HepG2 (cell line): ENCODE results near the gene CD6. TPM values are rescaled to one million over a fixed set of nuclear protein-coding genes. Genes with fewer than 3 reads are reported as not detected.

Experiments
- ATAC-seq: fragments of 200-7000 bp; cut with Tn5 transposase; 3 replicates; pipeline ENCODE4 v1.9.1; 2020; ENCODE audit warnings: mild to moderate bottlenecking, moderate library complexity
- BruUV-seq: library from RNA; stranded (reverse); fragments of 400-500 nt; replicated peaks from 2 replicates; lab custom pipeline; 2021; lab: Mats Ljungman, UMichigan
- CTCF ChIA-PET: fragments of 300-600 bp; formaldehyde crosslinking; extraction: SDS; loops from one replicate; lab custom pipeline; 2021; ENCODE audit warnings: low total read pairs, inconsistent platforms, low intra/inter-chr PET ratio; lab: Yijun Ruan, JAX
- POLR2A ChIA-PET: fragments of 350-600 bp; sonication (Branson Sonifier 250); formaldehyde crosslinking; loops from one replicate; lab custom pipeline; 2020; ENCODE audit warnings: antibody characterized with exemption, inconsistent platforms; lab: Yijun Ruan, JAX
- DNase-seq: peaks from one replicate; pipeline ENCODE4 v3.0.0-alpha.2; 2015; ENCODE audit warnings: low spot score
- FAIRE-seq: peaks from 3 replicates; lab custom pipeline; 2011; peaks lifted over from hg19 to GRCh38; lab: Jason Lieb, UNC
- H2AFZ ChIP-seq: one replicate; pipeline ENCODE4 v1.6.1; 2011; ENCODE audit warnings: low read length, inconsistent platforms
- H3K27ac ChIP-seq: fragments of 300-600 bp; 3 replicates; pipeline ENCODE4 v1.8.0; 2011; ENCODE audit warnings: mixed run types, mild to moderate bottlenecking, mixed read lengths, low read length, inconsistent platforms; ENCODE audit not compliant: insufficient read depth; ENCODE audit errors: extremely low read length
- H3K27me3 ChIP-seq, 2 experiments: fragments of 200-600 bp in 1 of 2; 2 replicates in 1 of 2; 3 replicates in 1 of 2; pipeline versions ENCODE4 v1.6.0 to v1.8.0; 2011; ENCODE audit warnings: low read length in 2 of 2, mild to moderate bottlenecking in 2 of 2, moderate library complexity in 2 of 2, inconsistent platforms in 1 of 2; ENCODE audit not compliant: insufficient read depth in 2 of 2, control insufficient read depth in 1 of 2
- H3K36me3 ChIP-seq, 2 experiments: fragments of 200-600 bp in 1 of 2; replicated peaks in 1 of 2; 2 replicates in 1 of 2; 3 replicates in 1 of 2; pipeline versions ENCODE4 v1.5.1 to v1.8.0; 2011; ENCODE audit warnings: low read length in 2 of 2, inconsistent platforms in 1 of 2; ENCODE audit not compliant: insufficient read depth in 2 of 2, control insufficient read depth in 1 of 2
- H3K4me1 ChIP-seq: 2 replicates; pipeline ENCODE4 v1.5.1; 2012; ENCODE audit warnings: low read length, inconsistent platforms; ENCODE audit not compliant: insufficient read depth
- H3K4me2 ChIP-seq: 2 replicates; pipeline ENCODE4 v1.6.0; 2011; ENCODE audit warnings: low read depth, low read length, inconsistent platforms
- H3K4me3 ChIP-seq, 3 experiments: fragments of 200-600 bp in 1 of 3; sonication (generic), shearing (Covaris generic) in 1 of 3; replicated peaks in 1 of 3; 2 replicates each; pipeline ENCODE4 v1.5.1; 2011 to 2016; ENCODE audit warnings: low read length in 3 of 3, inconsistent platforms in 2 of 3, low read depth in 2 of 3, mild to moderate bottlenecking in 2 of 3, control low read depth in 1 of 3, mixed read lengths in 1 of 3; ENCODE audit not compliant: insufficient read depth in 1 of 3
- H3K79me2 ChIP-seq: one replicate; pipeline ENCODE4 v1.6.1; 2011; ENCODE audit warnings: low read length, inconsistent platforms; ENCODE audit not compliant: insufficient read depth
- H3K9ac ChIP-seq: 2 replicates; pipeline ENCODE4 v1.6.0; 2011; ENCODE audit warnings: mild to moderate bottlenecking, low read depth, low read length, inconsistent platforms; ENCODE audit not compliant: insufficient read depth
- H3K9me3 ChIP-seq: 2 replicates; pipeline ENCODE4 v1.5.1; 2012; ENCODE audit warnings: mild to moderate bottlenecking, low read length
- H4K20me1 ChIP-seq: 2 replicates; pipeline ENCODE4 v1.6.0; 2011; ENCODE audit warnings: inconsistent platforms, mild to moderate bottlenecking, low read length, moderate library complexity; ENCODE audit not compliant: insufficient read depth
- FOXK1 ChIP-seq: sonication (generic); formaldehyde crosslinking; IDR thresholded peaks from 2 replicates; pipeline ENCODE4 v1.4.0; 2020; ENCODE audit warnings: low read depth, missing genetic modification reagents, borderline replicate concordance
- GPN1 ChIP-seq: sonication (generic); formaldehyde crosslinking; IDR thresholded peaks from 2 replicates; pipeline ENCODE4 v1.5.1; 2020; ENCODE audit warnings: missing genetic modification reagents, borderline replicate concordance
- KDM1A ChIP-seq: IDR thresholded peaks from 2 replicates; pipeline ENCODE4 v1.6.1; 2016; ENCODE audit warnings: missing compliant biosample characterization
- MED8 ChIP-seq: sonication (generic); formaldehyde crosslinking; IDR thresholded peaks from 2 replicates; pipeline ENCODE4 v1.8.1; 2023; ENCODE audit warnings: mild to moderate bottlenecking, missing genetic modification reagents; ENCODE audit not compliant: insufficient replicate concordance
- MYC ChIP-seq: sonication (generic); formaldehyde crosslinking; IDR thresholded peaks from 2 replicates; pipeline ENCODE4 v1.9.0; 2021; ENCODE audit warnings: missing genetic modification reagents, borderline replicate concordance
- PITX1 ChIP-seq: sonication (generic); formaldehyde crosslinking; IDR thresholded peaks from 2 replicates; pipeline ENCODE4 v1.5.1; 2020; ENCODE audit warnings: mild to moderate bottlenecking, missing genetic modification reagents
- RBAK ChIP-seq: sonication (generic); formaldehyde crosslinking; IDR thresholded peaks from 2 replicates; pipeline ENCODE4 v1.5.1; 2020; ENCODE audit warnings: mild to moderate bottlenecking, missing genetic modification reagents
- TOE1 ChIP-seq: sonication (generic); formaldehyde crosslinking; IDR thresholded peaks from 2 replicates; pipeline ENCODE4 v1.4.0; 2020; ENCODE audit warnings: mild to moderate bottlenecking, missing genetic modification reagents
- ZBTB21 ChIP-seq: sonication (generic); formaldehyde crosslinking; IDR thresholded peaks from 2 replicates; pipeline ENCODE4 v1.4.0; 2020; ENCODE audit warnings: missing genetic modification reagents
- WGBS: methylation state at CpG from one replicate; pipeline ENCODE4 v1.1.6; 2017; ENCODE audit warnings: low lambda C conversion rate; 5-methylcytosine and 5-hydroxymethylcytosine counted together
- in situ Hi-C: cut with HindIII; loops from 2 replicates; pipeline ENCODE4 v1.10.0; 2017; ENCODE audit warnings: low pct_unique_long_range_greater_than_20kb; ENCODE audit not compliant: extremely low pct_ligation_motif_present
- intact Hi-C: fragments of 100-400 bp; cut with micrococcal nuclease; formaldehyde crosslinking; loops from one replicate; pipeline ENCODE4 v1.10.0; 2022; ENCODE audit not compliant: unreplicated experiment
- polyA plus RNA-seq, 8 experiments: library from polyadenylated mRNA; depleted of rRNA in 3 of 8; stranded (reverse) in 7 of 8; unstranded in 1 of 8; fragments of >200 nt; fragmentation: Illumina TruSeq in 4 of 8; extraction: Trizol in 4 of 8; gene quantifications; 2 replicates each; pipeline versions ENCODE4 v1.2.1 to v1.2.3, GENCODE V29; 2011 to 2016; ENCODE audit warnings: low read depth in 4 of 8, missing spikeins in 1 of 8, mixed read lengths in 1 of 8; ENCODE audit not compliant: insufficient read depth in 1 of 8
- total RNA-seq, 5 experiments: library from RNA; depleted of rRNA; stranded (reverse); fragments of >200 nt; fragmentation: Illumina TruSeq; extraction: Trizol; gene quantifications; 2 replicates each; pipeline ENCODE4 v1.2.3, GENCODE V29; 2016; ENCODE audit warnings: low read depth in 1 of 5

Gene CD6
- total and polyA plus RNA-seq, 2 of the 13 experiments (the other 11 are each of a cell fraction or from before 2014, with no cell fraction given), result not detected

GRCh38 chr11:60934790-60935605 lies 36.5 kb upstream of the CD6 start:
- H3K27me3 ChIP-seq, result no peaks in the 10 kb centered on the region; a peak in 1 of 5 replicates
- H4K20me1 ChIP-seq, result no peaks in the 10 kb centered on the region
- in situ Hi-C loops (no loop called here), intact Hi-C loops (no loop called here)
- H3K4me1 ChIP-seq, result peaks cover under 1% of the 10 kb centered on the region
- ATAC-seq (no peak), DNase-seq (no peak), FAIRE-seq (no peak)
- WGBS, result 82% methylated on average over 12 of the region's 21 CpGs
- ChIA-PET POLR2A (no interaction called here), CTCF (no interaction called here)
- no peak overlapping the region for H3K27ac ChIP-seq
- H2AFZ ChIP-seq, result no peak overlapping the region
- peaks cover 2 to 3% of the 10 kb centered on the region in 2 experiments; a peak in 3 of 5 replicates for H3K36me3 ChIP-seq
- H3K79me2 ChIP-seq, result no peaks in the 10 kb centered on the region
- H3K9ac ChIP-seq, result no peak overlapping the region
- no peak overlapping the region for H3K4me2 ChIP-seq
- H3K4me3 ChIP-seq, result no peak overlapping the region
- no peaks in the 10 kb centered on the region for H3K9me3 ChIP-seq
- TF ChIP-seq FOXK1 (CRISPR knock-in tag) (no peak), TOE1 (CRISPR knock-in tag) (no peak), RBAK (CRISPR knock-in tag) (no peak), PITX1 (no peak), ZBTB21 (CRISPR knock-in tag) (no peak), MED8 (CRISPR knock-in tag) (no peak), GPN1 (CRISPR knock-in tag) (no peak), KDM1A (no peak), MYC (CRISPR knock-in tag) (no peak)
- BruUV-seq, result no TSS peak
